Spleen (tissue), 11 donors: ENCODE results near the gene PDGFRA. TPM values are rescaled to one million over a fixed set of nuclear protein-coding genes. Genes with fewer than 3 reads are reported as not detected.
A peak's percentile ranks its signal among the peaks of the same experiment; 100 is the strongest.
"Not testable (repeated sequence)": the region's sequence is repeated elsewhere in the genome, so short reads cannot be mapped to it uniquely, and the experiment has no call there.

Experiments used
- DNase-seq: peaks from one replicate; pipeline ENCODE4 v3.0.0-alpha.2; 2020
- H3K27ac ChIP-seq, 8 donors: fragments of 200-600 bp; sonication (generic) in 7 of 8; 1 replicate in 4 of 8; 2 replicates in 4 of 8; pipeline versions ENCODE4 v1.5.0 to v1.8.0; 2016 to 2021; ENCODE audit warnings: inconsistent platforms in 4 of 8, mild to moderate bottlenecking in 4 of 8, moderate library complexity in 1 of 8
- H3K27me3 ChIP-seq, 7 donors: fragments of 200-600 bp; sonication (generic) in 6 of 7; replicated peaks in 1 of 7; 1 replicate in 4 of 7; 2 replicates in 3 of 7; pipeline versions ENCODE4 v1.5.0 to v1.8.0; 2016 to 2021; ENCODE audit warnings: inconsistent platforms in 3 of 7, mild to moderate bottlenecking in 1 of 7
- H3K36me3 ChIP-seq, 6 donors: fragments of 200-600 bp; sonication (generic) in 5 of 6; 1 replicate in 4 of 6; 2 replicates in 2 of 6; pipeline versions ENCODE4 v1.5.0 to v1.8.0; 2016 to 2021; ENCODE audit warnings: inconsistent platforms in 2 of 6
- H3K4me1 ChIP-seq, 6 donors: fragments of 200-600 bp; sonication (generic) in 5 of 6; 1 replicate in 3 of 6; 2 replicates in 3 of 6; pipeline versions ENCODE4 v1.5.0 to v1.8.0; 2016 to 2021; ENCODE audit warnings: inconsistent platforms in 3 of 6
- H3K4me3 ChIP-seq, 8 donors: fragments of 200-600 bp; sonication (generic) in 7 of 8; 1 replicate in 4 of 8; 2 replicates in 4 of 8; pipeline versions ENCODE4 v1.5.0 to v1.8.0; 2016 to 2021; ENCODE audit warnings: inconsistent platforms in 4 of 8, mild to moderate bottlenecking in 4 of 8, moderate library complexity in 2 of 8
- H3K9me3 ChIP-seq, 8 donors: fragments of 200-600 bp; sonication (generic) in 7 of 8; 1 replicate in 4 of 8; 2 replicates in 4 of 8; pipeline versions ENCODE4 v1.5.0 to v1.8.0; 2016 to 2021; ENCODE audit warnings: inconsistent platforms in 4 of 8
- CTCF ChIP-seq, 11 experiments: fragments of 200-600 bp in 7 of 11; fragments of 450-650 bp in 4 of 11; sonication (generic) in 4 of 11; IDR thresholded peaks in 8 of 11; conservative IDR thresholded peaks in 3 of 11; 1 replicate in 7 of 11; 2 replicates in 4 of 11; pipeline versions ENCODE4 v1.4.0 to v1.8.0; 2016 to 2021; ENCODE audit warnings: antibody characterized with exemption in 11 of 11, inconsistent platforms in 4 of 11, mild to moderate bottlenecking in 1 of 11
- POLR2A ChIP-seq, 3 donors: fragments of 450-650 bp; IDR thresholded peaks; one replicate each; pipeline ENCODE4 v1.5.1; 2017; ENCODE audit warnings: antibody characterized with exemption in 3 of 3, mild to moderate bottlenecking in 1 of 3
- POLR2AphosphoS5 ChIP-seq, 3 donors: sonication (generic); formaldehyde crosslinking; IDR thresholded peaks; one replicate each; pipeline ENCODE4 v1.5.1; 2017; ENCODE audit warnings: antibody characterized with exemption in 3 of 3
- WGBS, 5 donors: extraction: QIAGEN DNeasy Blood & Tissue Kit in 3 of 5; methylation state at CpG; one replicate each; pipeline versions ENCODE4 v1.1.5 to v1.1.7; 2013 to 2018; 5-methylcytosine and 5-hydroxymethylcytosine counted together
- intact Hi-C: fragments of 100-400 bp; cut with DNase I; formaldehyde crosslinking; loops from one replicate; pipeline ENCODE4 v1.15.0; 2023; ENCODE audit warnings: low total_unique reads
- polyA plus RNA-seq, 3 donors: library from polyadenylated mRNA; stranded (reverse); fragments of 200-250 nt; gene quantifications; one replicate each; pipeline ENCODE4 v1.2.1, GENCODE V29; 2013
- total RNA-seq, 7 donors: library from RNA; depleted of rRNA in 3 of 7; stranded (reverse); fragments of >200 nt in 3 of 7; fragmentation: NEBNext Ultra II Directional in 4 of 7; extraction: Animal tissue kit (Norgen Biotek cat#: 25700) in 4 of 7; gene quantifications; one replicate each; pipeline versions ENCODE4 v1.1.0 to v1.2.1, GENCODE V29; 2016 to 2021
- donor health status: healthy with polysubstance abuse.
- donor health status: DM: no; HTN: no; CAD: no; lungs with moderate emphysema.
- donor health status: DM: no; HTN: no; CAD: no.
- donor health status: Bipolar disorder and iron deficiency.
- donor health status: healthy.
- donor health status: DM: no; HTN: no; CAD: no.
- donor health status: DM: yes; HTN: yes; CAD: no.

Gene PDGFRA
- total and polyA plus RNA-seq, 10 donors = 11.1 to 399 (median 172) TPM

GRCh38 chr4:54234497-54235205 is 5.6 kb downstream of the PDGFRA start:
- H3K27ac ChIP-seq = peak overlapping the region in 3 of 8 donors; percentile 61 to 80 (median 75)
- 20 to 32% (median 26%) methylated on average over 10 of the region's 10 CpGs for WGBS, 5 donors
- intact Hi-C loops = loop anchor here (5.0 kb wide), 1 partner anchor 1037 kb away; no protein-coding TSS in a partner anchor

GRCh38 chr4:54236316-54236715 is 7.2 kb downstream of the PDGFRA start:
- Histone ChIP-seq H3K4me1 (peaks cover 21 to 36% (median 32%) of the 10 kb centered on the region in 6 donors), H3K4me3 (peak overlapping the region in 3 of 8 donors; percentile 15 to 81 (median 55)), H3K27me3 (peaks cover 0 to 50% (median 26%) of the 10 kb centered on the region in 7 donors), H3K9me3 (peaks cover 0 to 14% (median 7%) of the 10 kb centered on the region in 8 donors)
- intact Hi-C loops, H3K36me3 ChIP-seq, DNase-seq, H3K27ac ChIP-seq: not testable (repeated sequence)
- 78 to 90% (median 85%) methylated on average over 7 of the region's 7 CpGs for WGBS, 5 donors

More at GRCh38 chr4:54234497-54235205, 5.6 kb downstream of the PDGFRA start:
- Histone ChIP-seq H3K9me3 (no peaks in the 10 kb centered on the region), H3K27me3 (peaks cover 0 to 66% (median 42%) of the 10 kb centered on the region in 7 donors), H3K4me1 (peaks cover 21 to 51% (median 43%) of the 10 kb centered on the region in 6 donors), H3K36me3 (no peaks in the 10 kb centered on the region), H3K4me3 (peak overlapping the region; percentile 45 to 81 (median 54))
- no peak for DNase-seq
- no peak for TF ChIP-seq POLR2AphosphoS5 (IDR thresholded peaks at IDR 0.05)
- no peak for TF ChIP-seq POLR2A (IDR thresholded peaks at IDR 0.05)
- peak in 3 of 11 experiments; percentile 22 to 49 (median 47) for TF ChIP-seq CTCF (IDR thresholded peaks at IDR 0.05 in 8 of 11, conservative IDR thresholded peaks at IDR 0.05 in 3 of 11)

- H3K4me1 ChIP-seq = peaks cover 11 to 21% (median 18%) of the 10 kb centered on the region in 6 donors
- TF ChIP-seq CTCF (IDR thresholded peaks at IDR 0.05 in 8 of 11, conservative IDR thresholded peaks at IDR 0.05 in 3 of 11) (no peak), POLR2AphosphoS5 (IDR thresholded peaks at IDR 0.05) (no peak), POLR2A (IDR thresholded peaks at IDR 0.05) (no peak)
- WGBS, 5 donors = 43 to 81% (median 72%) methylated on average over 2 of the region's 2 CpGs
- peaks cover 0 to 39% (median 11%) of the 10 kb centered on the region in 7 donors for H3K27me3 ChIP-seq
- H3K9me3 ChIP-seq = peaks cover 0 to 25% (median 16%) of the 10 kb centered on the region in 8 donors
- DNase-seq = no peak
- H3K4me3 ChIP-seq = peak overlapping the region in 2 of 8 donors; percentile 55 to 81
- intact Hi-C loops = no loop called here
- H3K27ac ChIP-seq = no peak overlapping the region
- no peaks in the 10 kb centered on the region for H3K36me3 ChIP-seq
Measured at GRCh38 chr4:54237770-54238169, 8.7 kb downstream of the PDGFRA start.

- TF ChIP-seq POLR2AphosphoS5 (IDR thresholded peaks at IDR 0.05) (no peak), CTCF (IDR thresholded peaks at IDR 0.05 in 8 of 11, conservative IDR thresholded peaks at IDR 0.05 in 3 of 11) (no peak), POLR2A (IDR thresholded peaks at IDR 0.05) (no peak)
- intact Hi-C loops = no loop called here
- peaks cover 0 to 37% (median 6%) of the 10 kb centered on the region in 7 donors for H3K27me3 ChIP-seq
- no peak for DNase-seq
- peaks cover 0 to 27% (median 16%) of the 10 kb centered on the region in 8 donors for H3K9me3 ChIP-seq
- H3K4me3 ChIP-seq = peak overlapping the region in 1 of 8 donors; percentile 81
- no peaks in the 10 kb centered on the region for H3K36me3 ChIP-seq
- H3K27ac ChIP-seq = no peak overlapping the region
- peaks cover 5 to 15% (median 12%) of the 10 kb centered on the region in 6 donors for H3K4me1 ChIP-seq
Measured at GRCh38 chr4:54238389-54238788, 9.3 kb downstream of the PDGFRA start.

GRCh38 chr4:54241268-54241823 is 12.3 kb downstream of the PDGFRA start:
- H3K27ac ChIP-seq, H3K4me1 ChIP-seq, intact Hi-C loops, H3K36me3 ChIP-seq, H3K4me3 ChIP-seq, DNase-seq: not testable (repeated sequence)
- Histone ChIP-seq H3K27me3 (peaks cover 0 to 17% (median 0%) of the 10 kb centered on the region in 7 donors), H3K9me3 (peaks cover 0 to 32% (median 18%) of the 10 kb centered on the region in 8 donors)
- WGBS, 5 donors = 82 to 97% (median 95%) methylated on average over 3 of the region's 3 CpGs
